IPS-18a (cell line): Measurements from ENCODE around the gene MTERF1.

Experiments
- H3K27ac ChIP-seq: one replicate; pipeline ENCODE4 v1.5.1; 2013; ENCODE audit warnings: low read length
- H3K27me3 ChIP-seq: one replicate; pipeline ENCODE4 v1.6.1; 2013; ENCODE audit warnings: mild to moderate bottlenecking, low read length; ENCODE audit not compliant: control insufficient read depth, insufficient read depth
- H3K36me3 ChIP-seq: one replicate; pipeline ENCODE4 v1.6.1; 2013; ENCODE audit warnings: low read depth, low read length; ENCODE audit not compliant: control insufficient read depth
- H3K4me1 ChIP-seq: one replicate; pipeline ENCODE4 v1.6.1; 2013; ENCODE audit warnings: low read depth, low read length; ENCODE audit not compliant: control insufficient read depth
- H3K4me3 ChIP-seq: one replicate; pipeline ENCODE4 v1.5.1; 2013; ENCODE audit warnings: low read length
- H3K9ac ChIP-seq: one replicate; pipeline ENCODE4 v1.6.1; 2013; ENCODE audit warnings: mild to moderate bottlenecking, low read length, moderate library complexity
- H3K9me3 ChIP-seq: one replicate; pipeline ENCODE4 v1.6.1; 2013; ENCODE audit warnings: low read depth, low read length; ENCODE audit not compliant: control insufficient read depth

Gene MTERF1

DNA sequence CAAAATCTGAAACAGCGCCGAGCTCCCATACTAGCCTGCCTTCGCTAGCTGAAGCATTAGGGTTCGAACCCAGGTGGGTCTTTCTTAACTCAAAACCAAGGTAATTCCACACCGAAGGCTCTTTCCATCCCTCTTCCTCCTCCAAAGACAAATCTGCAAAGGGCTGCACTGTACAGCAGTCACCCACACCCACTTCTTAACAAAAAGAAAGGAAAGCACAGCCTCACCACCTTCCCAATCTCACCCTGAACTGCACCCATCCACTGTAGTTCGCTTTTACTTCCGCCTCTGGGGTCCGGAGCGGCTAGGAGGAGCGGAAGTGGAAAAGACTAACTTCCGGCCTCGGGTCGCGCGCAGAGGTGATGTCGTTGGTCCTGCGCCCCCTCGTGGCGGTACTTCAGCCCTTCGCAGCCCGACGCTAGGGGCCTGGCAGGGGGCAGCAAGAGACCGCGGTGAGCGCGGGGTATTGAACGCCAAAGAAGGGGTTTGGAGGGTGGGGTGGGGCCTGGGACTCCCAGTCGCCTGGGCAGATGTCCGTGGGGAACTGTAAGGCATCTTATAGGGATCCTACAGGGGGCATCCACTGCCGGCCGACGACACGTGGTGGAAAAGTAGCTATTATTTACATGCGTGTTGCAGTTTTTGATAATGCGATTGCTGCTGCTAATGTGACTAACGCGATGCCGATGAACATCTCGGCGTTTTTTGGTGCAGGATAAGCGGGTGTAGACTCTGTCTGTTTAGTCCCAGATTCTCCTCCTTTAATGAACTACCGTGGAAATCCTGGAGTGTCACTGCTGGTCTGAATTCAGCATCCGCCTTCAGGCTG lies at the start of gene MTERF1:
MTERF1 (minus strand) TSS at position 290 of the 829 bp plus-strand sequence. CDS start 619 bp downstream, outside the sequence.
- Histone ChIP-seq H3K4me3 (peak within 1 kb of the TSS; percentile 100), H3K9me3 (no peaks in the 10 kb centered on the region), H3K27ac (no peak within 1 kb of the TSS), H3K36me3 (peaks cover 2% of the 10 kb centered on the region), H3K4me1 (no peaks in the 10 kb centered on the region), H3K27me3 (peaks cover 7% of the 10 kb centered on the region), H3K9ac (peak within 1 kb of the TSS; percentile 86)

DNA sequence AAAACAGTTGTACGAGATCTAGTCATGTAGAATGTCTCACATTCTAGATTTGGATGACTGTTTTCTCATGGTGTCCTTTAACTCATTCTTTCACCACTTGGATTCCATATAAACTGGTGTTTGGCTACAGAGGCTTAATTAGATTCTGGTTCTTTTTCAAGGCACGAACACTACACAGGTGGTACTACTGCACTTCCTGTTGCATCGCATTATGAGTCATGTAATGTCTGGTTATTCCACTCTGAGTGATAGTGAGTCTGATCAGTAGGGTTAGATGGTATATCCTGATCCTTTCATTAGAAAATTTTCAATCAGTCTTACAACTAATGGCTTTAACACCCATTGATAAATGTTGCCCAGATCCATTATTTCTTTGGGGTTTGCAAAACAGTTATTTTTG lies 49.0 kb upstream of the MTERF1 start:
- Histone ChIP-seq H3K36me3 (no peaks in the 10 kb centered on the region), H3K9me3 (no peaks in the 10 kb centered on the region), H3K27me3 (no peaks in the 10 kb centered on the region), H3K4me1 (no peaks in the 10 kb centered on the region), H3K4me3 (no peak overlapping the region), H3K27ac (no peak overlapping the region), H3K9ac (no peak overlapping the region)

DNA sequence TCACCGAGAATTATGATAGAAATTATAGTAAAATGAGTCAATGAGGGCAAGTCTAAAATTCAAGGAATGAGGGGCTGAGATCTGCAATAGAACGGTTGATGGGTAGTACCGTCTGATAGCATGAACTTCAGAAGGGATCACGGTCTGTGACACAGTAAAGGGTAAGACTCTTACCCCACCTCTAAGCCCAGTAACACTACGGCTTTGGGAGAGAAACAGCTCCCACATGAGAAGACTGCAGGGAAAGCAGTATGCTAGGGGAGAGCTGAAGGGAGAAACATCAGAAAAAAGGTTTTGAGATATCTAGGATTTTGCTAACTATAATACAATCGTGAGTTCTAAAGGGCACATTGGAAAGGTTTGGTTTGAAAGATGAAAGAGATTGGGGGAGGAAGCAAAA lies 47.4 kb upstream of the MTERF1 start:
- no peak overlapping the region for H3K4me3 ChIP-seq
- H3K4me1 ChIP-seq = no peaks in the 10 kb centered on the region
- H3K9ac ChIP-seq = no peak overlapping the region
- no peaks in the 10 kb centered on the region for H3K27me3 ChIP-seq
- H3K36me3 ChIP-seq = no peaks in the 10 kb centered on the region
- no peak overlapping the region for H3K27ac ChIP-seq
- no peaks in the 10 kb centered on the region for H3K9me3 ChIP-seq

DNA sequence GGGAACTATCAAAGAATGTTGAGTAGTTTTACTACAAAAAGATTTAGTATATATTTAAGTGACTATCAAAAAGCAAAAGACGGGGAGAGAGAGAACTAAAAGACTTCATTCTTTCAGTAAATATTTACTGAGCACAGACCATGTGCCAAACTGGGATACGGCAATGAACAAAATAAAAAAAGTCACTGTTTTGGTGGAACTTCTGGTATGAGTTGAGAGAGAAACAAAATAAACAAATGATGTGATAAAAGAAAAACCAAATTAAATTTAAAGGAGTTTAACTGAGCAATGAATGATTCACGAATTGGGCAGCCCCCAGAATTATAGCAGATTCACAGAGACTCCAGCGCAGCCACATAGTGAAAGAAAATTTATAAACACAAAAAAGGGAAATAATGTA lies 42.4 kb upstream of the MTERF1 start:
- Histone ChIP-seq H3K36me3 (no peaks in the 10 kb centered on the region), H3K27ac (no peak overlapping the region), H3K9me3 (no peaks in the 10 kb centered on the region), H3K27me3 (no peaks in the 10 kb centered on the region), H3K4me3 (no peak overlapping the region), H3K4me1 (no peaks in the 10 kb centered on the region), H3K9ac (no peak overlapping the region)

- no peaks in the 10 kb centered on the region for H3K9me3 ChIP-seq
- no peak overlapping the region for H3K27ac ChIP-seq
- no peak overlapping the region for H3K4me3 ChIP-seq
- H3K9ac ChIP-seq = no peak overlapping the region
- H3K4me1 ChIP-seq = no peaks in the 10 kb centered on the region
- no peaks in the 10 kb centered on the region for H3K27me3 ChIP-seq
- no peaks in the 10 kb centered on the region for H3K36me3 ChIP-seq
Observed at GRCh38 chr7:91918356-91918755, 37.9 kb upstream of the MTERF1 start.

DNA sequence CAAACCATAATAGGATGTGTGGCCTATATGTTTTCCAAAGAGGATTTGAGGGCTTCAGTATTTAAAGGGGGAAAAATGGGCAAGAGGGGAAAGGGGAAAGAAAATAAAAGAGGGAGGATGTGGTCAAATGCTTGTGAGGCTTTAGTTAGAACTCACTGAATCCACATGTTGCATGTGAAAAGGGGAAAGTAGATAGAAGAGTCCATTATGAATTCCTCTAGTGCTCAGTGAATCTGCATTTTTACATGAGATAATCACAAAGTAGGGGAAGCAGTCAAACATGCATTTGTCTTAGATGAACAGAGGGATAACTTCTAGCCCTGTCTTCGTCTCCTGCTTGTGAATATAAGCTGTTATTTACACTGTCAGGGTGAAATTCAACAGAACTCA lies 35.5 kb upstream of the MTERF1 start:
- Histone ChIP-seq H3K36me3 (no peaks in the 10 kb centered on the region), H3K9ac (no peak overlapping the region), H3K4me3 (no peak overlapping the region), H3K4me1 (no peaks in the 10 kb centered on the region), H3K27ac (no peak overlapping the region), H3K9me3 (no peaks in the 10 kb centered on the region), H3K27me3 (no peaks in the 10 kb centered on the region)

GRCh38 chr7:91915401-91916050 lies 35.0 kb upstream of the MTERF1 start:
- no peak overlapping the region for H3K4me3 ChIP-seq
- no peaks in the 10 kb centered on the region for H3K9me3 ChIP-seq
- H3K9ac ChIP-seq = no peak overlapping the region
- no peaks in the 10 kb centered on the region for H3K27me3 ChIP-seq
- H3K4me1 ChIP-seq = no peaks in the 10 kb centered on the region
- no peaks in the 10 kb centered on the region for H3K36me3 ChIP-seq
- H3K27ac ChIP-seq = no peak overlapping the region

GRCh38 chr7:91913612-91914011 lies 33.1 kb upstream of the MTERF1 start:
- Histone ChIP-seq H3K9me3 (no peaks in the 10 kb centered on the region), H3K27ac (no peak overlapping the region), H3K4me3 (no peak overlapping the region)

GRCh38 chr7:91912494-91912893 lies 32.0 kb upstream of the MTERF1 start:
- Histone ChIP-seq H3K36me3 (no peaks in the 10 kb centered on the region), H3K4me1 (no peaks in the 10 kb centered on the region), H3K27me3 (no peaks in the 10 kb centered on the region), H3K9me3 (no peaks in the 10 kb centered on the region), H3K4me3 (no peak overlapping the region), H3K9ac (no peak overlapping the region), H3K27ac (no peak overlapping the region)

More at GRCh38 chr7:91913612-91914011, 33.1 kb upstream of the MTERF1 start:
- Histone ChIP-seq H3K4me1 (no peaks in the 10 kb centered on the region), H3K9ac (no peak overlapping the region), H3K27me3 (no peaks in the 10 kb centered on the region), H3K36me3 (no peaks in the 10 kb centered on the region)

- Histone ChIP-seq H3K4me1 (no peaks in the 10 kb centered on the region), H3K9ac (no peak overlapping the region), H3K27ac (no peak overlapping the region), H3K4me3 (no peak overlapping the region), H3K36me3 (no peaks in the 10 kb centered on the region), H3K27me3 (no peaks in the 10 kb centered on the region), H3K9me3 (no peaks in the 10 kb centered on the region)
Observed at GRCh38 chr7:91911121-91911520, 30.6 kb upstream of the MTERF1 start.

DNA sequence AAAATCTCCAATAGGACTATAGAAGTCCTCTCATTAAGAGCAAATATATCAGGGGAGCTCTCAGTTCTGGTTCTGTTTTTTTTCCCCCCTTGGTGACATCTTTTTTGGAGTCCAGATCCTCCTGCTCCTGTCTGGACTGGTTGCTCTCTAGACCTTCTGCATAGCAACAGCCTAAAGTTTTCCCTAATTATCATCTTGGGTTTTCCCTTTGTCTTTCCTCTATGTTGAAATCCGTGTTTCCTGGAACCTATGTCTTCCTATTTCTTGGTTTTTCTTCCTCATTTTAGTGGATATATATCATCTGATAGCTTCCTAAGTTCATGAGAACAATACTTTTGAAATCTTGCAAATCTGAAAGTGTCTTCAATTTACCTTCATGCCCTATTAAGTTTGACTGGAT lies 29.7 kb upstream of the MTERF1 start:
- no peak overlapping the region for H3K9ac ChIP-seq
- no peaks in the 10 kb centered on the region for H3K9me3 ChIP-seq
- H3K27me3 ChIP-seq = no peaks in the 10 kb centered on the region

GRCh38 chr7:91899563-91899962 lies 19.1 kb upstream of the MTERF1 start:
- no peak overlapping the region for H3K4me3 ChIP-seq
- H3K36me3 ChIP-seq = no peaks in the 10 kb centered on the region
- H3K27me3 ChIP-seq = no peaks in the 10 kb centered on the region
- no peaks in the 10 kb centered on the region for H3K9me3 ChIP-seq
- H3K27ac ChIP-seq = no peak overlapping the region
- H3K4me1 ChIP-seq = no peaks in the 10 kb centered on the region
- no peak overlapping the region for H3K9ac ChIP-seq

More for the DNA sequence above, 29.7 kb upstream of the MTERF1 start:
- no peaks in the 10 kb centered on the region for H3K36me3 ChIP-seq
- no peak overlapping the region for H3K27ac ChIP-seq
- no peaks in the 10 kb centered on the region for H3K4me1 ChIP-seq
- H3K4me3 ChIP-seq = no peak overlapping the region
